GM21737 (cell line): Measurements from ENCODE around the gene TCF7L2.

Source experiments
- ATAC-seq: cut with Tn5 transposase; IDR thresholded peaks from one replicate; pipeline ENCODE4 v1.9.1; 2021; ENCODE audit warnings: mild to moderate bottlenecking, moderate library complexity; ENCODE audit not compliant: unreplicated experiment

Gene TCF7L2

DNA sequence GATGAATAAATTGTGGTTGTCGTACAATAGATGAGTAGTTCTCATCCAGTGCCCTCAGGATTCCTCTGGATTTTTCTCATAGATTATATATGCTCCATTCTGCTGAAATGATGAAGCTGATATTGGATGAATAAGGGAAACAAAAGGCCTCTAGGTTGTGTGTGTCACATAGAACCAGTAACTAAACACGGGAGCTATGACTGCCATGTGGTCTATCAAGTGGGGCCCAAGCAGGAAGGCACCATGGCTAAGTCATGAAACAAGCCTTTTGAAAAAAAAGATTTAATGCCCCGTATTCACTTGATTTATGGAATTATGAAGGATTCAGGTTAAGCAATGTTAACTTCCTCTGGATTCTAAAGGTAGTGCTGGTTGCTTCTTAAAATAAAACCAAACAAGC lies 225.1 kb downstream of the TCF7L2 start:
- ATAC-seq = no peak

DNA sequence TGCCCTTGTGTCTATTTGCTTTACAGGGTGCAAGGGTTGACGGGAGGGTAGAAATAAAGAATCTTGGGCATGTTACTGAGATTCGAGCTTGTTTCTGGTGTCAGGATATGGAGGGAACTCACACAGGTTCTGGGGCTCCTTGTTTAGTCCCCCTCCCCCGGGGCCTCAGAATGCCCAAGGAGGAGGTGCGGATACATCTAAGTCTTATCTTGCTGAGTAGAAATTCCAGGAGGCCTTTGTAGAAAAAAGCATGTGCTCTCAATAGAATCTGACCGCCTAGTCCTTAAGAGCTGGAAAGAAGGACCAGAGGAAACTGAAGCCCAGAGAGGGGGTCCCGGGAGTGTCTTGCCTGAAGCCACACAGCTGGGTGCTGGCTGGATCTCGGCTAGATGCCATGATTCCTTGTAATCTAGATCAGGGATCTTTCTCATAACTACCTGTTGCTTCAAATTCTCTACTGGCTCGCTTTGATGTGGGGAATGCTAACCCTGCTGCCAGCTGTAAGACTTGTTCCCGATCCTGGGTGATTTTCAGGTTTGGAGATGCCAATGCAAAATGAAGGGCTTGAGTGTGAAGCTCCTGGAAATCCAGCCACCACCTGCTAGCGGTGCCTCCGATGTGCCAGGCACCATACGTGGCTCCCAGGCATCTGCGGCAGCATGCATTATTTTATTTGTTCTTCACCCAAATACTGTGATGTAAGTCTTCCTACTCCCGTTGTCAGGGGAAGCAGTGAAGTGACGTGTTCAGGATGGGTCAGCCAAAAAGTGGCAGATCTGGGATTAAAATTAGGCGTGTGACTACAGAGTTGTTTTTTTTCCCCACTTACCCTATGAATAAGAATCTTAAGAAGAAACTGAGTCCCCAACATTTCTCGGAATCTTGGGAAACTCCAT lies 226.0 kb downstream of the TCF7L2 start:
- ATAC-seq = no peak

DNA sequence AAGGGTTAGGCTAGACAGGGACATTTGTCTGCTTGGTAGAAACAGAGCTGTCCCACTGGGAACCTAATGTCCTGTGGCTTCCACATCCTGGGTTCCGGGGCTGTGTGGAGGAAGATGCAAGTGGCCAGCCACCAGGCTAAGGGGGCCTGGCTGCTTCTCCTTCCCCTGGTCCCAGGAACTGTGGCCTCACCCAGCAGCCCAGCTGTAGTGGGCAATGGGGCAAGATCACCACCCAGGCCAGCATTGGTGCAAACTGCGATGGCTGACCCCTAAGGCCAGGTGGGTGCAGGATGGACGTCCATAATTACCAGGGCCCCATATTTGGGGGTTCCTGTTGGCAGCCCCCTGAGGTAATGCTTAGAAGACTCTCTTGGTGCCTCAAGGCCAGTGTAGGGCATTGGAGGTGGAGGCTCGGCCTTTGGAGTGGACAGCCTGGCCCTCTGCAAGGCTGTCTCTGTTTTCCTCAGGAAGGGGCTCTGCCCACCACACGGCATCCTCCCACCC lies 226.7 kb downstream of the TCF7L2 start:
- ATAC-seq = no peak

DNA sequence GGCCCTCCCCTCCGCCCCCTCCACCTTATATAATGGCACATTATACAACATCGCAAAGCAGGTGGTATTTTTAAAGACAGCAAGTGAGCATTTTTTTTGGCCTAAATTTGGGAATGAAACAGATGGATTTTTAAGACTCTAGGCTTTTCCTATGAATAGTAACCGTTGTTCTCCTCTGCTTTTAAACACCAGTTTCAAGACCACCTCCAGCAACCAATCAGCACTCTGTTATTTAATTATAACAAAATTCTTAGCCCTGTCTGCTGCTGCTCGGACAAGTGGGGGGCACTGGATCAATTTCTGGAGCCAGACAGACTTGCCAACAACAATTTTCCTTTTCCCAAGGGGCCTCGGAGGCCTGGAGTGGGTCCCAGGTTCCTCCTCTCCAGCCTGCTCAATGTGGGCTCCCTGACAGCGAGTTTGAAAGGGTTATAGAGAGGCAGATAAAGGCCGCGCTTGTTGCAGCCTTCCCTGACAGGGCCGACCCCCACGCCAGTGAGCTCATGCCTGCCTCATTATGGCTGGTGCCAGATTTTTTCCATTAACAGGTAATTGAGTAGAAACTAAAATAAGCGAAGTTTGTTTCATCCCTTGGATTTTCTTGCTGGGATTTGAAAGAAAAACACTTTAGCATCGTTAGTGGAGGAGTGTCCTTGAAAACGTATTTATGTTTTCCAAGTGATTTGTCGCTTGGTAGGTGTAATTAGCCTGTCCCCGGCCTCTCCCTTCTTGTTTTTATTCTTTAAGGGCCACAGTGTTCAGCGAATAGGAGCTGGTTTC lies 227.3 kb downstream of the TCF7L2 start:
- no peak for ATAC-seq

DNA sequence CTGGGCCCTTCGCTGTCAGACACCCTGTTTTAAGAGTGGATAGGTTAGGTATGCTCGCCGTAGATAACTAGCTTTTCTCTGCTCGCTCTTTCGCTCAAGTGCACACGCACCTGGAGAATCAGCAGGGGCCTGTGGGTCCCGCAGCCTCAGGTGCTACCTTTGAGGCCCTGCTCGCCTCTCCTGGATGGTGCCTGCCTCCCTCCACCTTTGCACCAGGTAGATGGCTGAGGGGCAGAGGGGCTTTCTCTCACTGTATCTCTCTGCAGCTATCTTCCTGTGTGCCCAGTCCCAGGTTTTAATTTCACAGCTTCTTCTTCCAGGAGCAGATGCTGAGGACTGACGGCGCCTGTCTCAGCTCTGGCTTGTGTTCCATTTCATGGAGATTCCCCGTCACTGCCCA lies 227.9 kb downstream of the TCF7L2 start:
- no peak for ATAC-seq

DNA sequence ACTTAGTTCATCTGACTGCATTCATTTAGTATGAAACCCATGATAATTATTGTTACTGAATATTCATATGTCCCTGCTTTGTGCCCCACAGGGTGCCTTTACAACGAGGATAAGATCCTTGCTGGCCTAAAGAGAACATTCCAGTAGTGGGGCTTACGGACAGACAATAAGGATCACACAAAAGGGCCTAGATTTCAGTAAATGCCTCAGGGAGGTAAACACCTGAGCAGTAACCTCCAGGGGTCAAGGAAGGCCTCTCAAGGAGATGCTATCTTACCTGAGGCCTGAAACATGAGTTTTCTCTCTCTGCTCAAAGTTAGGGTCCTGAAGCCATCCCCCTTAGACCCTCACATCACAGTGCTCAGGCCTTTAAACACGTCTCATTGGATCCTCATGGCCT lies 228.7 kb downstream of the TCF7L2 start:
- no peak for ATAC-seq

DNA sequence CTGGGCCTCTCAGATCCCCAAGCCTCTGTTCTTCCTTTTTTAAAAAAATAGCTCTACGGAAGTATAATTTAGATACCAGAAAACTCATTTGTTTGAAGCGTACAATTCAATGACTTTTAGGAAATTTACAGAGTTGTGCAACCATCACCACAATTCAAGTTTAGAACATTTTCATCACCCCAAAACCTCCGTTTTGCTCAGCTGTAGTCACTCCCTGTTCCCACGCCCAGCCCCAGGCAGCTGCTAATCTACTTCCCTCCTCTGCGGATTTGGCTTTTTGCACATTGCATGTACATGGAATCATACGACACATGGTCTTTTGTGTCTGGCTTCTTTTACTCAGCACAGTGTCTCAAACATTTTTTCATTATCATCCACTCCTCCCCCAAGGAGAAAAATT lies 229.2 kb downstream of the TCF7L2 start:
- no peak for ATAC-seq

DNA sequence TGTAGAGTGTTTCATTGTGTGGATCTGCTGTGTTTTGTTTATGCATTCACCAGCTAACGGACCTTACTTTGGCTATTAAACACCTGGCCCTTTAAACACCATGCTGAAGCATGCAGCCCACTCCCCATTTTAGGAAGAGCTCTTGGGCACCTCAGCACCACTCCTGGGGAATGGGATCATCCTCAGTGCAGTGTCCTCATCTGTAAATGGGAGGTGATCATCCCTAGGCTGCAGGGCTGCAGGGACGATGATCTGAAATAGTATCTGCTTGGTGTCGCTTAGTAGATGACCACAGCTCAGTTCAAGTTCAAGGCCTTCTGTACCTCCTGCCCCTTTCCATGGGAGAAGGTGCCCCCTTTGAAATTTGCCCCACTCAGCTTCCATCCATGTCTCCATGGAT lies 229.9 kb downstream of the TCF7L2 start:
- ATAC-seq = no peak

DNA sequence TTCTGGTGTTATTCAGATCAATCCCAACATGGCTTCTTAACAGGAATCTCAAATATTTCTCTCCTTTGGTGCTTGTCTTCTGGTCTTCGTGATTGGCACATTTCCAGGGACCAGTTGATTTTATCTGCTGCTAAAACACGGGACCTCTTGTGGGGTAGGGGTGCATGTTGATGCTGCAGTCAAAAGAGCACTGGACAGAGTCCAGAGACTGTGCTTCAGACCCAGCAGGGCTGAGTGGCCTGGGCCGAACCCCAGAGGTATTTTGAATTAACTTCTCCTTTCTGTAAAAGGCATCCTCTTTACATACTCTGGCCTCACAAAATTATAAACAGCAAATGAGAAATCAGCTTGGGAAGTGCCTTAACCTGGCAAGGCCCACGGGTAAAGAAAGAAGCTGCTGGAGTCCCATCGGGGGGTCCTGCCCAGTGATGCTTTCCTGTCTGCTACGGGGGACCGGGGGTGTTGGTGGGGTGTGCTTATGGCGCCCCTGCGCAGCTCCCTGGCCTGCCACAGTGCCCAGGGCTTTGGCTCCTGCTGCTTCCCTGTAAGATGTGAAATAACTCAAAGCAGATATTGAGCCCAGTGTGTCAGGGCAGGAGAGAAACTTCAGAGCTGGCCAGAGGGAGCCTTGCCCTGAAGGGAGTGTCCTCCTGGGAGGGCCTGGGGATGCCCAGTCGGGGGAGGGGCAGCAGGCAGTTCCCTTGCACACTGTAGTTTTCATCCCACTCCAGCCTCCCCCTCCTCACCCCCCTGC lies 230.5 kb downstream of the TCF7L2 start:
- no peak for ATAC-seq

DNA sequence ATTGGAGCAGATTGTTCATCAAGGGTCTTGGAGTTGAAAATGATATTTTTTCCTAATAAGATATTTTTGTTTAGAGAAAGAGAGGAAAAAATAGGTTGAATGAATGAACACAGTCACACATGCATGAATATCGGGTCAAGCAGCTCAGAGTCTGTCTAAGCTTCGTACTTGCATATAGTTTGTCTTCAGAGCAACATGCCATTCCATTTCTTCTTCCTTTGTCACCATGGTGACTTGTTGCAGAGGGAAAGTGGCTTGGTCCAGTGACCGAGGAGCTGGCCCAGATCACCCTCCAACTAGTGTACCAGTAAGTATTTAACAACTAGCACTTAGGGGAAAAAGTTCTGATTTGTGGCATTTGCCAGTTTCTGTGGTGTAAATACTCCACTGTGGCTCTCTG lies 232.1 kb downstream of the TCF7L2 start:
- no peak for ATAC-seq

DNA sequence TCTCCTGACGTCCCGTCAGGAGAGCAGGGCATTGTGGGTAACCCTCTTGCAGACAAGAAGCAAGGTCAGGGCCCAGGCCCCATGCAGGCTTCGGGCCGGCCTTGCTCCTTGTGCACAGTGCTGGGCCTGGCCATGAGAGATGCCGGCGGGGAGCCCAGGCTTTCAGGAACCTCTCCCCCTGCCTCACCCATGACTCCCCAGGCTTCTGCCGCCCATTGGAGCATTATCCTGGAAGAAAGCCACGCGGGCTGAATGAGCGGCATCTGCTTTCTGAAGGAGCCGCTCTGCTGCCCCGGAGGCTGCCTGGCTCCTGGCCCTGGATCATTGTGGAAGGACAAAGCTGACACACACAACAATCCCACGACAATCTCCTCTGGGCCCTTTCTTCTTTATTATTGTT lies 233.5 kb downstream of the TCF7L2 start:
- no peak for ATAC-seq

DNA sequence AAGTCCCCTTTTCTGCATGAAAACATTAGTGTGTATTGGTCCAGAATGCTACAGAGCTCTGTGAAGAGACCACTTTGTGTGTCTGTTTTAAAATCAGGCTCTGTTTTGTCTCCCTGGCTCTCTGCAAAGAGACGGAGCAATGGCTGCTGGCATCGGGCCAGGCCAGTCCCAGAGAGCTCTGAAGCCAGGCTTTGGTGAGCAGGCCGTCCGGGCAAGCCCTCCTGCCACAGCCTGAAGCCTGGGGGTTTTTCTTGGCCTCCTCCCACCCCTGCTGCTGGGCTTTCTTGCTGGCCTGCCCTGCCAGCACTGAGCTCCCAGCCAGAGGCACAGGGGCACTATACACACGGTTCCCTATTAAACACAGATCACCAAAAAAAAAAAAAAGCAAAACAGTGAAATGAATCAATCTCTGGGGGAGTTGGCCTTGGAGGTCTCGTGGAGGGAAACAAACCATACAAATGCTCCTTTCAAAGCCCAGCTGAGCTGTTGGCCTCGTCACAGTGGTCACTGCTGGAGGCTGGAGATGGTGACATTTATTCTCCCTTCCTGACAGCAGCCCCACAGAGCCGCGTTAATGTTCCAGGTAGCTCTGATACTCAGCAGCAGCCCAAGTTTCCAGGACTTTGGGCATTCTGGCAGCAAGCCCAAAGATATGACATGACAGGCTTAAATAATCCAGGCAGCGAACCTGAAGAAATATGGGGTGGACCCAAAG lies 237.2 kb downstream of the TCF7L2 start:
- no peak for ATAC-seq

DNA sequence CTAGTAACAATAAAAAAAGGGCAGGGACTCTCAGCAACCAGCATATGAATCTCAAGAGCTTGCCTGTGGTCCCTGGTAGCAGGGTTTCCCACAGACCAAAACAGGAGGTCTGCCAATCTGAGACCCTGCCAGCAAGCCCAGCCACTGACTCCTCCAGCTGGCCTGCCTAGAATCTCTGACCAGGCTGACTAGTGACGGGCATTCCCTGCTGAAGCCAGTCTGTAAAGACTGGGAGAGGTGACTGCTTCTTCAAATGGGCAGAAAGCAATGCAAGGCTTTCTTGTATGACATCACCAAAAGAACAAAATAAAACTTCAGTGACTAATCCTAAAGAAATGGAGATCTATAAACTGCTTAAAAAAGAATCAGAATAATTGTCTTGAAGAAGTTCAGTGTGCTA lies 249.4 kb downstream of the TCF7L2 start:
- ATAC-seq = no peak

DNA sequence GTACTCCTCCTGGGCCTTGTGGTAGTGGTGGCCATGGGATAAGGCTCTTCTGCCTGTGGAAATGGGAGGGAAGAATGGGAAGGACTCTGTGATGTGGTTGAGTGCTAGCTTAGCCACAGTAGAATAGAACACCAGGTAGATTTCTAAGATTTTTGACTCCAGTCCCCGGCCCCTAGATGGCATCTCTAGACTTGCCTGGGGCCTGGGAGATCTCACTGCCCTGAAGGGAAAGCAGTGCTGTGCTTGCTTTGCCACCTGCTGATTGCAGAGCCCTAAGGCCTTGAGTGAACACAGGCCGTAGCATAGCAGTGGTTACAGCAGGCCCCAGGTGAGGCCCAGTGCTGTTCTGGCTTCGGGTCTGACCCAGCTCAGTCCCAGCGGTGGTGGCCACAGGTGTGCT lies 252.0 kb downstream of the TCF7L2 start:
- no peak for ATAC-seq

DNA sequence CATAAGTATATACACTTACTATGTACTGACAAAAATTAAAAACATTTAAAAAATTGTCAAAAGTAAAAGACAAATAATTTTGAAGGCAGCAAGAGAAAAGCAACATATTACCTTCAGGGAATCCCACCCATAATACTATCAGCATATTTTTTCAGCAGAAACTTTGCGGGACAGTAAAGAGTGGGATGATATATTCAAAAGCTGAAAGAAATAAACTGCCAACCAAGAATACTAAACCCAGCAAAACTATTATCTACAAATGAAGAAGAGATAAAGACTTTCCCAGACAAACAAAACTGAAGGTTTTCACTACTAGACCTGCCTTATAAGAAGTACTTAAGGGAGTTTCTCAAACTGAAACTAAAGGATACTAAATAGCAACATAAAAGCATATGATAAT lies 257.9 kb downstream of the TCF7L2 start:
- no peak for ATAC-seq

DNA sequence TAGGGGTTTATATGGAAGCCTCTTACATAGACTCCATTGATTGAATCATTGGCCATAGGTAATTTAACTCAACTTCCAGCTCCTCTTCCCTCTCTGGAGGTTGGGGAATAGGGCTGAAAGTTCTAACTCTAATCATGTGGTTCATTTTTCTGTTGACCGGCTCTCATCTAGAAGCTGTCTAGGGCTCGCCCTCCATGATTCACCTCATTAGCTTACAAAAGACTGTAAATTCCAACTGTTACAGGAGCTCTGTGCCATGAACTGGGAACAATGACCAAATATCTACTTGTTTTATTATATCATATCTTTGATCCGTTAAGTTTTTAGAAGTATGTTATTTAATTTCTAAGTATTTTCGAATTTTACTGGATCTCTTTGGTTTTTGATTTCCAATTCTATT lies 263.0 kb downstream of the TCF7L2 start:
- ATAC-seq = no peak

DNA sequence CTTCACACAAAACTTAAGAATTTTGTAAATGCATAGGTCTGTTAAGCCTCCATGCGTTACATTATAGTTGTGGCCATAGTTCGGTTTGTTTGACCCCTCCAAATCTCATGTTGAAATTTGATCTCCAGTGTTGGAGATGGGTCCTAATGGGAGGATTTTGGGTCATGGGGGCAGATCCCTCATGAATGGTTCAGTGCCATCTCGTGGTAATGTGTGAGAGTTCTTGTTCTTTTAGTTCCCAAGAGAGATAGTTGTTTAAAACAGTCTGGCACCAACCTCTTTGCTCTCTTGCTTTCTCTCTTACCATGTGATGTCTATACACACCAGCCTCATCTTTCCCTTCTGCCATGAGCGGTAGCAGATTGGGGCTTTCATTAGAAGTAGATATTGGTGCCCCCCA lies 264.3 kb downstream of the TCF7L2 start:
- no peak for ATAC-seq

DNA sequence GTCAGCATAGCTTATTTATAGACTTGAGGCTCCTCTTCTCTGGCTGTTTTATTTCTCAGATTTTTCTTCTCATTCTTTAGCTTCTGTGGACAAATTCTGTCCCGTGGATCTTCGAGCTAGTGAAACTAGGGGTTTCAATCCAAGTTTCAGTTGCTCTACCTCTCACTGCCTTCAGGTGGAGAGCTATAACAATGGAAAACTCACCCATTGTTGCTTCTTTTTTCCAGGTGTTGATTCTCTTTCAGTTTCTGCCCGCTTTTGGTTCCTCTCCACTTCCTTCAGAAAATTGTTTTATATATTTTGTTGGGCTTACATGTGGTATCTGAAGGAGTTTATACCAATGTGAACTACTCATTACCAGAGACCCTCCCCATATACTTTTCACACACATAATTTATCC lies 266.1 kb downstream of the TCF7L2 start:
- ATAC-seq = no peak
